ENCODE data around the gene PKHD1.

Gene PKHD1

GRCh38 chr6:51892750-51893149, 194.7 kb downstream of the PKHD1 start:
- no peaks in the 10 kb centered on the region for H3K4me1 Mint-ChIP-seq (ENCODE audit: low read depth)
- no peak overlapping the region for H3K27ac Mint-ChIP-seq
- intact Hi-C loops (cut with micrococcal nuclease): no loop called here
- H3K9me3 Mint-ChIP-seq: no peaks in the 10 kb centered on the region
- no peak overlapping the region for H3K4me3 Mint-ChIP-seq
- H3K27me3 Mint-ChIP-seq: no peaks in the 10 kb centered on the region
- no peaks in the 10 kb centered on the region for H3K36me3 Mint-ChIP-seq (ENCODE audit: low read depth)

GRCh38 chr6:51892339-51892738, 195.1 kb downstream of the PKHD1 start:
- H3K4me1 Mint-ChIP-seq (ENCODE audit: low read depth): no peaks in the 10 kb centered on the region
- H3K27me3 Mint-ChIP-seq: no peaks in the 10 kb centered on the region
- no peak overlapping the region for H3K4me3 Mint-ChIP-seq
- no peaks in the 10 kb centered on the region for H3K9me3 Mint-ChIP-seq
- H3K36me3 Mint-ChIP-seq (ENCODE audit: low read depth): no peaks in the 10 kb centered on the region
- intact Hi-C loops (cut with micrococcal nuclease): no loop called here
- H3K27ac Mint-ChIP-seq: no peak overlapping the region

- intact Hi-C loops (cut with micrococcal nuclease): no loop called here
- Mint-ChIP-seq H3K36me3 (ENCODE audit: low read depth) (no peaks in the 10 kb centered on the region), H3K4me1 (ENCODE audit: low read depth) (no peaks in the 10 kb centered on the region), H3K9me3 (no peaks in the 10 kb centered on the region), H3K4me3 (no peak overlapping the region), H3K27me3 (no peaks in the 10 kb centered on the region), H3K27ac (no peak overlapping the region)
Observed at GRCh38 chr6:51891784-51892183, 195.6 kb downstream of the PKHD1 start.

- no peaks in the 10 kb centered on the region for H3K27me3 Mint-ChIP-seq
- no peak overlapping the region for H3K4me3 Mint-ChIP-seq
- no peaks in the 10 kb centered on the region for H3K9me3 Mint-ChIP-seq
- no peak overlapping the region for H3K27ac Mint-ChIP-seq
- no peaks in the 10 kb centered on the region for H3K4me1 Mint-ChIP-seq (ENCODE audit: low read depth)
- H3K36me3 Mint-ChIP-seq (ENCODE audit: low read depth): no peaks in the 10 kb centered on the region
- intact Hi-C loops (cut with micrococcal nuclease): no loop called here
Observed at GRCh38 chr6:51887859-51888258, 199.6 kb downstream of the PKHD1 start.

- no peaks in the 10 kb centered on the region for H3K36me3 Mint-ChIP-seq (ENCODE audit: low read depth)
- intact Hi-C loops (cut with micrococcal nuclease): no loop called here
- H3K9me3 Mint-ChIP-seq: no peaks in the 10 kb centered on the region
- H3K4me3 Mint-ChIP-seq: no peak overlapping the region
- no peaks in the 10 kb centered on the region for H3K27me3 Mint-ChIP-seq
- no peaks in the 10 kb centered on the region for H3K4me1 Mint-ChIP-seq (ENCODE audit: low read depth)
- H3K27ac Mint-ChIP-seq: no peak overlapping the region
Observed at GRCh38 chr6:51885957-51886356, 201.5 kb downstream of the PKHD1 start.

GRCh38 chr6:51868591-51869355, 218.6 kb downstream of the PKHD1 start:
- Mint-ChIP-seq H3K9me3 (no peaks in the 10 kb centered on the region), H3K4me3 (no peak overlapping the region), H3K4me1 (ENCODE audit: low read depth) (no peaks in the 10 kb centered on the region), H3K36me3 (ENCODE audit: low read depth) (no peaks in the 10 kb centered on the region), H3K27me3 (peaks cover 1% of the 10 kb centered on the region), H3K27ac (no peak overlapping the region)
- intact Hi-C loops (cut with micrococcal nuclease): no loop called here

- intact Hi-C loops (cut with micrococcal nuclease): no loop called here
- Mint-ChIP-seq H3K27me3 (no peaks in the 10 kb centered on the region), H3K4me1 (ENCODE audit: low read depth) (no peaks in the 10 kb centered on the region), H3K4me3 (no peak overlapping the region), H3K36me3 (ENCODE audit: low read depth) (no peaks in the 10 kb centered on the region), H3K27ac (no peak overlapping the region), H3K9me3 (no peaks in the 10 kb centered on the region)
Observed at GRCh38 chr6:51866867-51867266, 220.5 kb downstream of the PKHD1 start.

- intact Hi-C loops (cut with micrococcal nuclease): no loop called here
Observed at GRCh38 chr6:51865996-51866395, 221.4 kb downstream of the PKHD1 start.

GRCh38 chr6:51865176-51865575, 222.2 kb downstream of the PKHD1 start:
- intact Hi-C loops (cut with micrococcal nuclease): no loop called here
- no peaks in the 10 kb centered on the region for H3K4me1 Mint-ChIP-seq (ENCODE audit: low read depth)
- H3K9me3 Mint-ChIP-seq: no peaks in the 10 kb centered on the region
- H3K27me3 Mint-ChIP-seq: no peaks in the 10 kb centered on the region
- H3K36me3 Mint-ChIP-seq (ENCODE audit: low read depth): no peaks in the 10 kb centered on the region
- no peak overlapping the region for H3K4me3 Mint-ChIP-seq
- H3K27ac Mint-ChIP-seq: no peak overlapping the region

More at GRCh38 chr6:51865996-51866395, 221.4 kb downstream of the PKHD1 start:
- Mint-ChIP-seq H3K27ac (no peak overlapping the region), H3K4me3 (no peak overlapping the region), H3K4me1 (ENCODE audit: low read depth) (no peaks in the 10 kb centered on the region), H3K9me3 (no peaks in the 10 kb centered on the region), H3K36me3 (ENCODE audit: low read depth) (no peaks in the 10 kb centered on the region), H3K27me3 (no peaks in the 10 kb centered on the region)

- peaks cover 1% of the 10 kb centered on the region for H3K27me3 Mint-ChIP-seq
- no peaks in the 10 kb centered on the region for H3K4me1 Mint-ChIP-seq (ENCODE audit: low read depth)
- H3K4me3 Mint-ChIP-seq: no peak overlapping the region
- H3K36me3 Mint-ChIP-seq (ENCODE audit: low read depth): no peaks in the 10 kb centered on the region
- no peaks in the 10 kb centered on the region for H3K9me3 Mint-ChIP-seq
- no peak overlapping the region for H3K27ac Mint-ChIP-seq
- intact Hi-C loops (cut with micrococcal nuclease): loop anchor here (5.0 kb wide), 2 partner anchors 100 to 1040 kb away; partner anchors contain the start of gene TFAP2B
Observed at GRCh38 chr6:51857134-51857533, 230.3 kb downstream of the PKHD1 start.

GRCh38 chr6:51856508-51856907, 230.9 kb downstream of the PKHD1 start:
- no peaks in the 10 kb centered on the region for H3K9me3 Mint-ChIP-seq

GRCh38 chr6:51855310-51856082, 231.9 kb downstream of the PKHD1 start:
- intact Hi-C loops (cut with micrococcal nuclease): loop anchor here (1.0 to 5.0 kb wide), 3 partner anchors 102 to 1038 kb away; partner anchors contain the start of gene TFAP2B
- H3K9me3 Mint-ChIP-seq: no peaks in the 10 kb centered on the region
- no peak overlapping the region for H3K27ac Mint-ChIP-seq
- no peak overlapping the region for H3K4me3 Mint-ChIP-seq
- H3K27me3 Mint-ChIP-seq: peaks cover 1% of the 10 kb centered on the region
- no peaks in the 10 kb centered on the region for H3K4me1 Mint-ChIP-seq (ENCODE audit: low read depth)
- H3K36me3 Mint-ChIP-seq (ENCODE audit: low read depth): no peaks in the 10 kb centered on the region

More at GRCh38 chr6:51856508-51856907, 230.9 kb downstream of the PKHD1 start:
- intact Hi-C loops (cut with micrococcal nuclease): loop anchor here (5.0 kb wide), 2 partner anchors 101 to 1039 kb away; partner anchors contain the start of gene TFAP2B
- Mint-ChIP-seq H3K36me3 (ENCODE audit: low read depth) (no peaks in the 10 kb centered on the region), H3K27me3 (peaks cover 1% of the 10 kb centered on the region), H3K4me3 (no peak overlapping the region), H3K27ac (no peak overlapping the region), H3K4me1 (ENCODE audit: low read depth) (no peaks in the 10 kb centered on the region)

GRCh38 chr6:51854876-51855275, 232.5 kb downstream of the PKHD1 start:
- H3K36me3 Mint-ChIP-seq (ENCODE audit: low read depth): no peaks in the 10 kb centered on the region
- no peak overlapping the region for H3K4me3 Mint-ChIP-seq
- H3K4me1 Mint-ChIP-seq (ENCODE audit: low read depth): no peaks in the 10 kb centered on the region
- intact Hi-C loops (cut with micrococcal nuclease): loop anchor here (1.0 to 5.0 kb wide), 3 partner anchors 102 to 1038 kb away; partner anchors contain the start of gene TFAP2B
- no peak overlapping the region for H3K27ac Mint-ChIP-seq
- H3K27me3 Mint-ChIP-seq: peaks cover 1% of the 10 kb centered on the region
- H3K9me3 Mint-ChIP-seq: no peaks in the 10 kb centered on the region

GRCh38 chr6:51854347-51854746, 233.1 kb downstream of the PKHD1 start:
- Mint-ChIP-seq H3K36me3 (ENCODE audit: low read depth) (no peaks in the 10 kb centered on the region), H3K4me1 (ENCODE audit: low read depth) (no peaks in the 10 kb centered on the region), H3K27me3 (peaks cover 1% of the 10 kb centered on the region), H3K4me3 (no peak overlapping the region), H3K27ac (no peak overlapping the region), H3K9me3 (no peaks in the 10 kb centered on the region)
- intact Hi-C loops (cut with micrococcal nuclease): no loop called here

Measured in dendritic cell treated with granulocyte-macrophage colony-stimulating factor and Interleukin-4, amounts not matched to agents 40 ng/mL and 50 ng/mL, for 4 days (primary cell).